Prostate gland (tissue), 2 donors: ENCODE results near the gene PDE10A. TPM values are rescaled to one million over a fixed set of nuclear protein-coding genes. Genes with fewer than 3 reads are reported as not detected.
"Not testable (repeated sequence)": the region's sequence is repeated elsewhere in the genome, so short reads cannot be mapped to it uniquely, and the experiment has no call there.

ENCODE experiments used
- DNase-seq: peaks from one replicate; pipeline ENCODE4 v3.0.0-alpha.2; 2019; ENCODE audit warnings: low spot score
- H3K27ac ChIP-seq, 2 donors: fragments of 200-600 bp; sonication (generic); 2 replicates each; pipeline ENCODE4 v1.5.1; 2017 to 2019
- H3K27me3 ChIP-seq: fragments of 200-600 bp; sonication (generic); replicated peaks from 2 replicates; pipeline ENCODE4 v1.5.1; 2019; ENCODE audit not compliant: insufficient read depth
- H3K36me3 ChIP-seq, 2 donors: fragments of 200-600 bp; sonication (generic); 1 replicate in 1 of 2; 2 replicates in 1 of 2; pipeline versions ENCODE4 v1.5.1 to v1.8.1; 2017 to 2019
- H3K4me1 ChIP-seq: fragments of 200-600 bp; sonication (generic); replicated peaks from 2 replicates; pipeline ENCODE4 v1.5.1; 2019
- H3K4me3 ChIP-seq, 2 donors: fragments of 200-600 bp; sonication (generic); 2 replicates each; pipeline ENCODE4 v1.5.1; 2017 to 2019
- H3K9me3 ChIP-seq: fragments of 200-600 bp; sonication (generic); 2 replicates; pipeline ENCODE4 v1.5.1; 2017
- POLR2A ChIP-seq: fragments of 450-650 bp; IDR thresholded peaks from one replicate; pipeline ENCODE4 v1.6.1; 2016; ENCODE audit warnings: antibody characterized with exemption, mild to moderate bottlenecking
- POLR2AphosphoS5 ChIP-seq: sonication (generic); formaldehyde crosslinking; IDR thresholded peaks from one replicate; pipeline ENCODE4 v1.6.1; 2017; ENCODE audit warnings: antibody characterized with exemption
- WGBS: methylation state at CpG from one replicate; pipeline ENCODE4 v1.1.5; 2018; 5-methylcytosine and 5-hydroxymethylcytosine counted together
- intact Hi-C: fragments of 100-400 bp; cut with DNase I; formaldehyde crosslinking; loops from one replicate; pipeline ENCODE4 v1.14.2; 2022
- total RNA-seq, 2 donors: library from RNA; depleted of rRNA; stranded (reverse); fragments of >200 nt; gene quantifications; one replicate each; pipeline ENCODE4 v1.1.0, GENCODE V29; 2016
- TF ChIP-seq, protein P1 (sequence below), 4 experiments: fragments of 200-600 bp in 2 of 4; fragments of 450-650 bp in 2 of 4; sonication (generic) in 2 of 4; IDR thresholded peaks; 1 replicate in 3 of 4; 2 replicates in 1 of 4; pipeline ENCODE4 v1.5.1; 2016 to 2019; ENCODE audit warnings: antibody characterized with exemption in 4 of 4, mild to moderate bottlenecking in 2 of 4, moderate library complexity in 2 of 4

PDE10A gene
- total RNA-seq, 2 donors from 2014 or later = 9.6 to 13.5 TPM

DNA sequence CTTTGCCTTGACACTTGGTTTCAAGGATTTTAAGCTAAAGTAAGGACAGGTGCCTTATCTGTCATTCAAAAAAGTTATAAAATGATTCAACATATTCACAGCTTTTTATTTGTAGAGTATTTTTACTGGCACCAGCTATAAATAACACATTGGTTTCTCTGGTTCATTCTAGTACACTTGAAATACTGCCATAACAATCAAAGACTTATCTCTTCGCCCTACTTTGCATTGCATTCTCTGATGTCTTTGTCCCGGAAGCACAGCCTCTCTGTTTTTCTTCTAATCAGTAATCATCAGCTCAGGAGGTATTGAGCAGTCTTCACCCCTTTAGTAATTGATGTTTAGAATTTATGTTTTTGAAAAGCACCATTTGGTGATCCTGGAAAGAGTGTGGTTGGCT is 156.4 kb downstream of the PDE10A start:
- intact Hi-C loops = no loop called here
- no peak for TF ChIP-seq POLR2A
- no peak for TF ChIP-seq POLR2AphosphoS5
- TF ChIP-seq, protein P1, sequence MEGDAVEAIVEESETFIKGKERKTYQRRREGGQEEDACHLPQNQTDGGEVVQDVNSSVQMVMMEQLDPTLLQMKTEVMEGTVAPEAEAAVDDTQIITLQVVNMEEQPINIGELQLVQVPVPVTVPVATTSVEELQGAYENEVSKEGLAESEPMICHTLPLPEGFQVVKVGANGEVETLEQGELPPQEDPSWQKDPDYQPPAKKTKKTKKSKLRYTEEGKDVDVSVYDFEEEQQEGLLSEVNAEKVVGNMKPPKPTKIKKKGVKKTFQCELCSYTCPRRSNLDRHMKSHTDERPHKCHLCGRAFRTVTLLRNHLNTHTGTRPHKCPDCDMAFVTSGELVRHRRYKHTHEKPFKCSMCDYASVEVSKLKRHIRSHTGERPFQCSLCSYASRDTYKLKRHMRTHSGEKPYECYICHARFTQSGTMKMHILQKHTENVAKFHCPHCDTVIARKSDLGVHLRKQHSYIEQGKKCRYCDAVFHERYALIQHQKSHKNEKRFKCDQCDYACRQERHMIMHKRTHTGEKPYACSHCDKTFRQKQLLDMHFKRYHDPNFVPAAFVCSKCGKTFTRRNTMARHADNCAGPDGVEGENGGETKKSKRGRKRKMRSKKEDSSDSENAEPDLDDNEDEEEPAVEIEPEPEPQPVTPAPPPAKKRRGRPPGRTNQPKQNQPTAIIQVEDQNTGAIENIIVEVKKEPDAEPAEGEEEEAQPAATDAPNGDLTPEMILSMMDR (IDR thresholded peaks at IDR 0.05) = no peak

GRCh38 chr6:165500214-165500907 is 162.7 kb downstream of the PDE10A start:
- peak; percentile 11 for TF ChIP-seq POLR2AphosphoS5
- H3K27ac ChIP-seq, H3K27me3 ChIP-seq, H3K4me3 ChIP-seq, H3K4me1 ChIP-seq, DNase-seq, H3K36me3 ChIP-seq, intact Hi-C loops, H3K9me3 ChIP-seq: not testable (repeated sequence)
- WGBS = 61% methylated on average over 6 of the region's 6 CpGs

More for the DNA sequence above, 156.4 kb downstream of the PDE10A start:
- no peaks in the 10 kb centered on the region for H3K36me3 ChIP-seq
- 79% methylated on average over 2 of the region's 2 CpGs for WGBS
- no peaks in the 10 kb centered on the region for H3K27me3 ChIP-seq
- H3K27ac ChIP-seq = no peak overlapping the region
- DNase-seq = no peak
- no peaks in the 10 kb centered on the region for H3K4me1 ChIP-seq
- no peaks in the 10 kb centered on the region for H3K9me3 ChIP-seq
- H3K4me3 ChIP-seq = no peak overlapping the region

DNA sequence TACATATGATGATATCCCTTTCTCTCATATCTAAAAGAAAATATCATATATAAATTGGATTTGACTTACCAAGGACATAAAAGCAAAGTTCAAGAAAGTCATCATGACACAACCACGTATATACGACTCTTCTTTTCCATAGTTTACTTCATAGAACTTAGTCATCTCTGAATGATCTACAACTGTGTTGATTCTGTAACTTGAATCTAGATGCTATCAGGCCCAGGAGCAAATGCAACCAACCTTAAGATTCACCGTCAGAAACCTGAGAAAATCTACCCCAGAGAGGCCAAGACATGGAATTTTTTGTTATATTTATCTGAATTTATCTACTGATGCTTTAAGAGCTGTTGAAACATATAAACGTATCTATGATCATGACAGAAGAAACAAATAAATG is 165.6 kb downstream of the PDE10A start:
- no peaks in the 10 kb centered on the region for H3K27me3 ChIP-seq
- no peak overlapping the region for H3K27ac ChIP-seq
- no peaks in the 10 kb centered on the region for H3K9me3 ChIP-seq
- intact Hi-C loops = no loop called here
- H3K4me1 ChIP-seq = no peaks in the 10 kb centered on the region
- WGBS = 49% methylated on average over 4 of the region's 4 CpGs
- no peaks in the 10 kb centered on the region for H3K36me3 ChIP-seq
- no peak overlapping the region for H3K4me3 ChIP-seq
- DNase-seq = no peak
- TF ChIP-seq POLR2AphosphoS5 = no peak
- TF ChIP-seq, protein P1 (IDR thresholded peaks at IDR 0.05) = no peak
- no peak for TF ChIP-seq POLR2A

DNA sequence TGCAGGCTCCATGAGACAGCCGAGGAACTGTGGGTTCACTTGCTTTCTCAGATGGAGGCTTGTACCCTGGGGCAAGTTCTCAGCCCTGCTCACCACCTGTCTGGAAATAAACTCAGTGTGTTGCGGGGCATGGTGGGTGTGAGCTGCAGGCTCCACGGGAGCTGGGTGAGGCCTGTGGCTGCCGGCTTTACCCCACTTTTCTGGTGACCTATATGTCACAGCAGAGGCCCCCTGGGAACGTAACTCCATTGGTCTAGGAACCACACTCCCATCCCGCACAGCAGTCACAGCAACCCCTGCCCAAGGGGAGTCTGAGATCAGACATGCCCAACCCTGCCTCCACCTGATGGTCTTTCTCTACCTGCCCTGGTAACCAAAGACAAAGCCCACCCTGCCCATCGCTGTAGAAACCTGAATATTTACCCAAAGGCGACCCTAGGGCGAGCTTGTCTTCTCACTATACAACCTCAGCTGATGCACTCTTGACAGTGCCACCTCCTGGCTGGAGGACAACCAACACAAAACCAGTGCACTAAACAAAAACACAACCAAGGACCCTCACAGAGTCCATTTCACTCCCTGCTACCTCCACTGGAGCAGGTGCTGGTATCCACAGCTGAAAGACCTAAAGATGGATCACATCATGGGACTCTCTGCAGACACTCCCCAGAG is 174.3 kb downstream of the PDE10A start:
- WGBS = 83% methylated on average over 9 of the region's 9 CpGs
- H3K9me3 ChIP-seq = no peaks in the 10 kb centered on the region
- no peak for DNase-seq
- intact Hi-C loops = no loop called here
- H3K27ac ChIP-seq = no peak overlapping the region
- no peaks in the 10 kb centered on the region for H3K4me1 ChIP-seq
- H3K27me3 ChIP-seq = no peaks in the 10 kb centered on the region
- no peak overlapping the region for H3K4me3 ChIP-seq
- TF ChIP-seq POLR2A = no peak
- TF ChIP-seq, protein P1 (IDR thresholded peaks at IDR 0.05) = no peak
- TF ChIP-seq POLR2AphosphoS5 = no peak
- no peaks in the 10 kb centered on the region for H3K36me3 ChIP-seq

- Histone ChIP-seq H3K4me1 (no peaks in the 10 kb centered on the region), H3K36me3 (no peaks in the 10 kb centered on the region), H3K4me3 (no peak overlapping the region), H3K9me3 (no peaks in the 10 kb centered on the region), H3K27ac (no peak overlapping the region), H3K27me3 (no peaks in the 10 kb centered on the region)
- no peak for DNase-seq
- intact Hi-C loops = no loop called here
- TF ChIP-seq, protein P1 (IDR thresholded peaks at IDR 0.05) = no peak
- TF ChIP-seq POLR2A = no peak
- no peak for TF ChIP-seq POLR2AphosphoS5
These were observed 175.1 kb downstream of the PDE10A start for GRCh38 chr6:165487950-165488349.
